ENCODE results near the gene STBD1.
A peak's percentile ranks its signal among the peaks of the same experiment; 100 is the strongest.
"Not testable (repeated sequence)": the region's sequence is repeated elsewhere in the genome, so short reads cannot be mapped to it uniquely, and the experiment has no call there.

STBD1 gene

DNA sequence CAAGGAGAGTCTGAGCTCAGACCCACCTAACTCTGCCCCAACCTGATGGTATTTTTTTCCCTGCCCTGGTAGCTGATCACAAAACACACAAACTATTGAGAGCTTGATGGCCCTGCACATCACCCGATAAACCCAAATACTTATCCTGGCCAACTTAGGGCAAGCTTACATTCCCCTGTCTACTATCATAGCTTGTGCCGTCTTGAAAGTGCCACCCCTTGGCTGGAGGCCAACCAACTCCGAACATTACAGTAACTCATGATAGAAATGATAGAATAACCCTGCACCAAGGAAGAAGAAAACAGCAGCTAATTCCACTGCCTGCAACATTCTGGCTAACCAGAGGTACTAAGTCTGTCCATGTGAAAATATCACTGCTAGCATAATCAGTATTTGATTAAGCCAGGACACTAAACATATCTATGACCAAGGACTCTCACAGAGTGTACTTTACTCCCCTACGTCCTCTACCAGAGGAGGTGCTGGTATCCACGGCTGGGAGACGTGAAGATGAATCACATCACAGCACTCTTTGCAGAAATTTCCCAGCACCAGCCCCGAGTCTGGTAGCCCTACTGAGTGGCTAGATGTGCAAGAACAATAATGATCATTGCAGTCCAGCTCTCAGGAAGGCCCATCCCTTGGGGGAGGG lies 8.9 kb downstream of the STBD1 start:
- no peak for FAIRE-seq
- DNase-seq (ENCODE audit: insufficient read length, low spot score), result no peak

DNA sequence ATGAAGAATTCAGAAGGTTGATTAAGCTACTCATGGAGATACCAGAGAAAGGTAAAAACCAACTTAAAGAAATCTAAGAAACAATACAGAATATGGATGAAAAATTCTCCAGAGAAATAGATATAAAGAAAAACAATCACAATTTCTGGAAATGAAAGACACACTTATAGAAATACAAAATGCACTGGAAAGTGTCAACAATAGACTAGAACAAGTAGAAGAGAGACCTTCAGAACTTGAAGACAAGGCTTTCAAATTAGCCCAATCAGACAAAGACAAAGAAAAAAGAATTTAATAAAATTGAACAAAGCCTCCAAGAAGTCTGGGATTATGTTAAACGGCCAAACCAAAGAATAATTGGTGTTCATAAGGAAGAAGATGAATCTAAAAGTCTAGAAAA lies 9.6 kb downstream of the STBD1 start:
- no peak for DNase-seq (ENCODE audit: insufficient read length, low spot score)
- no peak for FAIRE-seq

DNA sequence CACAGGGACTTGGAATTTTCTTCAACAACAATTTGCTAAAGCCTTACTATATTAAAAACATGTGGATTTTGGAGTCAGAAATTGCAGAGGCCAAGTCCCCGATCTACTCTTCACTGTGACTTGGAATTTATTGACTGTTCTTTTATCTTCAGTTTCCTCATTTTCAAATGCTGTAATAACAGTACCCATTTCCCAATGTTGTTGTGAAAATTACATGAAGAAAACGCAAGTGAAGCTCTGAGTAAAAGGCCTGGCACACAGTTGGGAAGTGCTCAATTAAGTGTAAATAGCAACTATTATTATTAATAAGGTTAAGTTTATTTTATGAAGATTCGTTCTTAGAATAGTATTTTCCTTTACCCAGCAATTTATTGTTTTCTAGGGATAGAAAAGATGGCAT lies 15.7 kb downstream of the STBD1 start:
- FAIRE-seq (no peak), DNase-seq (ENCODE audit: insufficient read length, low spot score) (no peak)

DNA sequence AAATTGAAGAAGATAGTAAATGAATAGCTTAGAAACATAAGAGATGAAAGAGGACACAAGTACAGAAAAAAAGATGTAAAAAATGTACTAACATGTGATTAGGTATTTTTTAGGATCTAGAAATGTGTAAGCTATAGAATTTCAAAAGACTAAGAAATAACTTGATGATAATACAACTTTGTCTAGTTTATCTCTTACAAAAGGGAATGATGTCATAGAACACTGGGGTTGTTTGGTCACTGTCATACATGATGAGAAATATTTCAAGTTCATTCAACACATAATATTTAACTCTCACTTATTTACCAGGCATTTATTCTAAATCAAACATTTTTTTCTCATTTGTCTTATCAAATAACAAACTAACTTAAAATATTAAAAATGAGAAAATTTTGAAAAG lies 18.5 kb downstream of the STBD1 start:
- DNase-seq (ENCODE audit: insufficient read length, low spot score) (no peak), FAIRE-seq (no peak)

DNA sequence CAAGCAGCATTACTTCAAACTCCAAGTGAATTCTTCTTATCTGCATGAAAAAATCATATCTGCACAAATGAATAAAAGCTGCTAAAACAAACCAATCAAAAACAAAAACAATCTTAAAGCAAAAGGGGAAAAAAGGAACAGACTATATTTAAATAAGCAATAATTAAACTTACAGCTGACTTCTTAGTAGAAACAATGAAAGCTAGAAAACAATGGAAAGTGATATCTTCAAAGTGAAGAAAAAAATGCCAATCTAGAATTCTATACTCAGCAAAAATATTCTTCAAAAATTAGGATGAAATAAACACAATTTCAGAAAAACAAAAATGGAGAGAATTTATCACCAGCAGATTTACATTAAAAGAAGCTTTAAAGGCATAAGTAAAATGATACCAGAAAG lies 20.0 kb downstream of the STBD1 start:
- FAIRE-seq, result no peak
- no peak for DNase-seq (ENCODE audit: insufficient read length, low spot score)

DNA sequence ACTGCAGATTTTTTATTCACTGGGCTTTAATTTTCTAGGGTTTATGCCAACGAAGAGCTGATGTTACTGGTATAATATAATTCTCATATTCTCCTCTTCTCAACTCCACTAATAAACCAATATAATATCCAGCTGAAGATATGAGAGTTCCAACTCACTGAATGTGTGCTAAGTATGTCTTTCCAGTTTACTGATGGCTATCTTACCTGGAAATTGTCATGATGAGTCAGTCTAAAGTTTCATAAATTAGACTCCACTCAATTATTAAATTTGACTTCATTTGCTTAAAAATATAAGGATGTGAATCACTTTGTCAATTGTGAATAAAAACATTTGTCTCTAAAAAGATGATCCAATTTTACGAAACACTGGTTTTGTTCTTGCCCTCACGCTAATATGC lies 28.4 kb downstream of the STBD1 start:
- DNase-seq (ENCODE audit: insufficient read length, low spot score), result no peak
- no peak for FAIRE-seq

DNA sequence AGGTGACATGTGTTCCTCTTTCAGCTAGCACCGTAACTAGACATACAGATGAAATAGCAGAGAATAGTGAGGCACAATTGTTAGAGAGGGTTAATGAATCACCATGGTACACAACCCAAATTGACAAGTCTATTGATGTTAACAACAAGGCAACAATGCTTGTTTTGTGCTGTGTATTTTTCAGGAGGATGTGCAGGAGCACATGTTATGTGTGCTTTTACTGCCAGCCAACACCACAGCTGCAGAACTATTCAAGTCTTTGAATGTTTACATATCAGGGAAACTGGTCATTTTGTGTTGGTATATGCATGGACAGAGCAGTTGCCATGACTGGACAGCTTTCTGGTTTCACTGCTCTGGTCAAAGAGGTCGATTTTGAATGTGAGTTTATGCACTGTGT lies 32.8 kb downstream of the STBD1 start:
- no peak for DNase-seq (ENCODE audit: insufficient read length, low spot score)
- no peak for FAIRE-seq

DNA sequence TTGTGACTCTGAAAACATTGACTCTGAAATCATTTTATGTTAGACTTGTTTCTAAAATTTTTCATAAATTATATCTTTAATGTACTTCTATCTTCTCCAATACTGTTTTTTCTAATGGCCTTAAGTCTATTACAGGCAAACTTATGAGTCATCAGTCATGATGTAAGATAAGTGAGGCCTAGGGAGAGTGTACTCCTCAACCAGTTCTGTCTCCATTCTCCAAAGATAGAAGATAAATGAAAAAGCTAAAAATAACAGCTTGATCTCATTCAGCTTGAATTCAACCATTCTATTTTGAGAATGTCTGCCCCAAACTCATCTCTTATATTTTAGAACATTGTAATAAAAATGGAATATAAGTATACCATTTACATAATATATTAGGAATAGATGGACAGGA lies 34.5 kb downstream of the STBD1 start:
- FAIRE-seq (no peak), DNase-seq (ENCODE audit: insufficient read length, low spot score) (peak; percentile 3)

DNA sequence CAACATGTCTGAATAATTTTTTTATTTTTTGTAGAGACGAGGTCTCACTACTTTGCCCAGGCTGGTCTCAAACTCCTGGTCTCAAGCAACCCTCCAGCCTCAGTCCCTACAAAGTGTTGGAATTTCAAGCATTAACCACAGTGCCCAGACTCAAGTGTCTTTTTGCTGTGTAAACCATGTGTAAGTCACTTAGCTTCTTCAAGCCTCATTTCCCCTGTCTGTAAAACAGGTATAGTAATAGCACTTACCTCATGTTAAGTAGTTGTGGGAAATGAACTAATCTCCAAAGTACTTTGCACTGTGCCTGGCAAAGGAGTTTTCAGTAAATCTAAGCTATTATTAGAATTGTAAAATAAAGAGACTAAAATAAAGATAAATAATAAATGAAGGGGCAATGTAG lies 35.7 kb downstream of the STBD1 start:
- DNase-seq (ENCODE audit: insufficient read length, low spot score), result no peak
- no peak for FAIRE-seq

DNA sequence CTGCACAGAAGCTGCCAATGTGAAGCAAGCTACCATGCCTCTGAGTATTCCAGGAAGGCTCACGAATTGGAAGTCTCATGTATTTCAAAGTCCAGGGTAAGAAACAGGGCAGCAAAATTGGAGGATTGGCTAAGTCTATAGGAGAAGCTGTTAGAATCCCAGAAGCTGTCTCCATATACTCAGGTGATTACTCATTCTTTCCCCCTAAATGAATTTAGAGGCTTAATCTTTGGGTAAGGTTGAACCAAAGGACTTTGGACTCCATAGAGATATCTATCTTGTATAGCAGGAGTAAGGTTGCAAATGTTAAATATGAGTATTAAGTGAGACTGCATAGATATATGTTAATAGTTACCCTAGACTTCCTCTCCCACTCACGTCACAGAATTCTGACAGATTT lies 36.3 kb downstream of the STBD1 start:
- no peak for FAIRE-seq
- DNase-seq (ENCODE audit: insufficient read length, low spot score), result no peak

DNA sequence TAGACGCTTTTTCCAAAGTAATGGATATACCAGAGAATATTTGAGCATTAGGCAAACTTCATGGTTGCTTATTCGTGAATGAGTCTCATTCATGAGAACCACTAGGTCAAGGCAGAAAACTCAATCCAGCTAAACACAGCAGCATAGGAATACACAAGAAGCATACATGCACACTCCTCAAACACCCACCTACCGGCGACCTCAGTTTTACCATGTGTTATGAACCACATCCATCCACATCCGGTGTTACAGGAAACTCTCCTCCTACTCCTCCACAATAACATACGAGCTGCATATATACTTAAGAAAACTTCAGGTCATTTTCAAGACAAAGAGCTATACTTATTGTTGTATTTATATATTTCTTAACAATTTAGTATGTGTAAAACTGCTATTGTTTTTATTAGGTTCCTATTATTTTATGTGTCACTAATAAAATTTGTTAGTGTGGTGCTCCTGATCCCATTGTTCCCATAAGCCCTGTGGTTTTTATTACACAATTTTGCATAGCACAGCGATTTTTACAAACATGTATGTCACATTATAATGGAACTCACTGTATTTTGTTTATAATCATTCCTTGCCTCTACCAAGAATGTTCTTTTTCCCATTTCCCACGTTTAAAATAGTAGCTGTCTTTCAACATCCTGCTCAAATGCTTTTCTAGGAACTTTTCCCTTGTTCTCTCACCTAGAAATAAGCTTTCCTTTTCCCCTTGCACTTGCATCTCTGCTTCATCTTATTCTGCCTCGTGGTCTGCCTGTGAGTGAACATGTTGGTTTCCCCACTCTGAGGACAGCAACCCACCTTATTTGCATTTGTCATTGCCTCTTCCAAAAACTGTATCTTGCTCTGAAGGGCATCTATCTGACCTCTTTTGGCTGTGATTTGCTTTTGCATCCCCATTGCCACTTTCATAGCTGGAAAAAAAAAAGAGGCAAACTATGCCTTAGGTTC lies 48.3 kb downstream of the STBD1 start:
- FAIRE-seq, result no peak
- no peak for DNase-seq (ENCODE audit: insufficient read length, low spot score)

DNA sequence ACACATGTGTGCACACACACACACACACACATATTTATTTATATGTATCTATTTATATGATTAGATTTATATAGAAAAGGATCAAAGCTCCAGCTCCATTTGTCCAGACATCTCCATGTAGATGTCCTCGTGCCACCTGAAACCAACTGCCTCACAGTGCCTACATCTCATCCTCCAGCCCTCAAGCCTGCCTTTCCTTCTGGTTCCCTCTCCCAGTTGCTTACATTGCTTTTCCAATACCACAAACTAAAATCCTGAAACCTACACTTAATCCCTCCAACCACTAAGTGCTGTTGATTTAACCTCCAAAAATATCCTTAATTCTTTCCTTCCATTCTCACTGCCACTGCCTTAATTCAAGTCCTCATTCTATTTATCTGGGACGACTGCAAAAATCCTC lies 51.4 kb downstream of the STBD1 start:
- no peak for FAIRE-seq

DNA sequence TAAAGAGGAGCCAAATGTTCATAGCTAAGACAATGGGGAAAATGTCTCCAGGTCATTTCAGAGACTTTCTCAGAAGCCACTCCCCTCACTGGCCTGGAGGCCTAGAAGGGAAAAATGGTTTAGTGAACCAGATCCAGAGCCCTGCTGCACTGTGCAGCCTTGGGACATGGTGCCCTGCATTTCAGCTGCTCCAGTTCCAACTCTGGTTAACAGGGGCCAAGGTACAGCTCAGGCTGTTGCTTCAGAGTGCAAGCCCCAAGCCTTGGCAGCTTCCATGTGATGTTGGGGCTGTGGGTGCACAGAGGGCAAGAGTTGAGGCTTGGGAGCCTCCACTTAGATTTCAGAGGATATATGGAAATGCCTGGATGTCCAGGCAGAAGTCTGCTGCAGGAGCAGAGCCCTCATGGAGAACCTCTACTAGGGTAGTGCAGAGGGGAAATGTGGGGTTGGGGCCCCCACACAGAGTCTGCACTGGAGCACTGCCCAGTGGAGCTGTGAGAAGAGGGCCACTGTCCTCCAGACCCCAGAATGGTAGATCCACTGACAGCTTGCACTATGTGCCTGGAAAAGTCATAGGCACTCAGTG lies 53.4 kb downstream of the STBD1 start:
- DNase-seq (ENCODE audit: insufficient read length, low spot score); FAIRE-seq: not testable (repeated sequence)

More for the DNA sequence above, 51.4 kb downstream of the STBD1 start:
- no peak for DNase-seq (ENCODE audit: insufficient read length, low spot score)
